Endodermal cell (in vitro differentiated cells): ENCODE measurements around the gene FAF1. TPM values are rescaled to one million over a fixed set of nuclear protein-coding genes. Genes with fewer than 3 reads are reported as not detected.
A peak's percentile ranks its signal among the peaks of the same experiment; 100 is the strongest.
"Not testable (repeated sequence)": the region's sequence is repeated elsewhere in the genome, so short reads cannot be mapped to it uniquely, and the experiment has no call there.

Experiments
- DNase-seq: peaks from one replicate; pipeline ENCODE4 v3.0.0-alpha.2; 2017
- H3K27ac ChIP-seq: 2 replicates; pipeline ENCODE4 v1.5.1; 2013; ENCODE audit warnings: mild to moderate bottlenecking, low read depth, low read length, moderate library complexity
- H3K27me3 ChIP-seq: 2 replicates; pipeline ENCODE4 v1.6.1; 2013; ENCODE audit warnings: mild to moderate bottlenecking, low read length, moderate library complexity; ENCODE audit not compliant: insufficient read depth, control insufficient read depth, poor library complexity, severe bottlenecking
- H3K36me3 ChIP-seq: 2 replicates; pipeline ENCODE4 v1.7.0; 2013; ENCODE audit warnings: mild to moderate bottlenecking, low read length, moderate library complexity; ENCODE audit not compliant: control insufficient read depth, insufficient read depth
- H3K4me1 ChIP-seq: one replicate; pipeline ENCODE4 v1.7.0; 2013; ENCODE audit warnings: low read length; ENCODE audit not compliant: control insufficient read depth, insufficient read depth
- H3K4me3 ChIP-seq: 2 replicates; pipeline ENCODE4 v1.5.1; 2013; ENCODE audit warnings: mild to moderate bottlenecking, low read length, moderate library complexity
- H3K9ac ChIP-seq: 2 replicates; pipeline ENCODE4 v1.6.1; 2013; ENCODE audit warnings: mild to moderate bottlenecking, low read length, moderate library complexity; ENCODE audit not compliant: poor library complexity, severe bottlenecking; ENCODE audit errors: extremely low read depth
- H3K9me3 ChIP-seq: 2 replicates; pipeline ENCODE4 v1.6.1; 2013; ENCODE audit warnings: mild to moderate bottlenecking, low read length, moderate library complexity; ENCODE audit not compliant: control insufficient read depth
- H3K27ac Mint-ChIP-seq: 2 replicates; pipeline ENCODE4 v1.8.0; 2020; ENCODE audit warnings: mixed read lengths
- H3K27me3 Mint-ChIP-seq: 2 replicates; pipeline ENCODE4 v1.8.0; 2021; ENCODE audit warnings: mild to moderate bottlenecking, mixed read lengths; ENCODE audit not compliant: insufficient read depth
- H3K36me3 Mint-ChIP-seq: 2 replicates; pipeline ENCODE4 v1.8.0; 2020; ENCODE audit warnings: low read depth, mixed read lengths
- H3K4me1 Mint-ChIP-seq: 2 replicates; pipeline ENCODE4 v1.8.0; 2020; ENCODE audit warnings: mixed read lengths
- H3K4me3 Mint-ChIP-seq: 2 replicates; pipeline ENCODE4 v1.8.0; 2020; ENCODE audit warnings: mild to moderate bottlenecking, moderate library complexity, mixed read lengths
- H3K9me3 Mint-ChIP-seq: 2 replicates; pipeline ENCODE4 v1.8.0; 2020; ENCODE audit warnings: mild to moderate bottlenecking, mixed read lengths
- WGBS, 2 experiments: methylation state at CpG; one replicate each; pipeline versions ENCODE4 v1.1.5 to v1.1.7; 2013; ENCODE audit warnings: missing lambda C conversion rate in 2 of 2, mixed read lengths in 1 of 2; ENCODE audit not compliant: insufficient coverage in 1 of 2, insufficient read length in 1 of 2; 5-methylcytosine and 5-hydroxymethylcytosine counted together
- total RNA-seq, 2 donors: library from RNA; stranded (reverse); fragmentation: NEBNext Ultra II Directional in 1 of 2; extraction: Animal tissue kit (Norgen Biotek cat#: 25700) in 1 of 2; gene quantifications; 2 replicates in 1 of 2; 3 replicates in 1 of 2; pipeline ENCODE4 v1.2.1, GENCODE V29; 2021
- TF ChIP-seq, protein P1 (sequence below): fragments of 200-600 bp; sonication (generic); conservative IDR thresholded peaks from 2 replicates; pipeline ENCODE4 v1.5.0; 2021; ENCODE audit warnings: antibody characterized with exemption, mild to moderate bottlenecking

FAF1 gene
- total RNA-seq, 2 donors from 2014 or later, result 76.4 to 94.4 TPM

- Histone ChIP-seq H3K27me3 (no peaks in the 10 kb centered on the region), H3K9ac (peak overlapping the region; percentile 23), H3K27ac (no peak overlapping the region), H3K4me1 (no peaks in the 10 kb centered on the region), H3K4me3 (peak overlapping the region; percentile 2), H3K36me3 (peaks cover 12% of the 10 kb centered on the region), H3K9me3 (peaks cover 8% of the 10 kb centered on the region)
- Mint-ChIP-seq H3K4me1 (peaks cover 18% of the 10 kb centered on the region), H3K9me3 (peaks cover 6% of the 10 kb centered on the region), H3K27me3 (no peaks in the 10 kb centered on the region), H3K36me3 (peaks cover 28% of the 10 kb centered on the region), H3K27ac (peak overlapping the region; percentile 26), H3K4me3 (no peak overlapping the region)
- TF ChIP-seq, protein P1, sequence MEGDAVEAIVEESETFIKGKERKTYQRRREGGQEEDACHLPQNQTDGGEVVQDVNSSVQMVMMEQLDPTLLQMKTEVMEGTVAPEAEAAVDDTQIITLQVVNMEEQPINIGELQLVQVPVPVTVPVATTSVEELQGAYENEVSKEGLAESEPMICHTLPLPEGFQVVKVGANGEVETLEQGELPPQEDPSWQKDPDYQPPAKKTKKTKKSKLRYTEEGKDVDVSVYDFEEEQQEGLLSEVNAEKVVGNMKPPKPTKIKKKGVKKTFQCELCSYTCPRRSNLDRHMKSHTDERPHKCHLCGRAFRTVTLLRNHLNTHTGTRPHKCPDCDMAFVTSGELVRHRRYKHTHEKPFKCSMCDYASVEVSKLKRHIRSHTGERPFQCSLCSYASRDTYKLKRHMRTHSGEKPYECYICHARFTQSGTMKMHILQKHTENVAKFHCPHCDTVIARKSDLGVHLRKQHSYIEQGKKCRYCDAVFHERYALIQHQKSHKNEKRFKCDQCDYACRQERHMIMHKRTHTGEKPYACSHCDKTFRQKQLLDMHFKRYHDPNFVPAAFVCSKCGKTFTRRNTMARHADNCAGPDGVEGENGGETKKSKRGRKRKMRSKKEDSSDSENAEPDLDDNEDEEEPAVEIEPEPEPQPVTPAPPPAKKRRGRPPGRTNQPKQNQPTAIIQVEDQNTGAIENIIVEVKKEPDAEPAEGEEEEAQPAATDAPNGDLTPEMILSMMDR, result no peak
- WGBS, 2 experiments, result 92 to 94% methylated on average over 2 to 3 of the region's 4 CpGs
- DNase-seq, result no peak
Measured at GRCh38 chr1:50720457-50721053, 239.5 kb downstream of the FAF1 start.

GRCh38 chr1:50719126-50719525 is 240.9 kb downstream of the FAF1 start:
- WGBS, 2 experiments, result 58 to 83% methylated on average over 1 of the region's 1 CpG
- Histone ChIP-seq H3K4me3 (no peak overlapping the region), H3K36me3 (peaks cover 12% of the 10 kb centered on the region), H3K9me3 (peaks cover 8% of the 10 kb centered on the region), H3K27me3 (no peaks in the 10 kb centered on the region), H3K27ac (no peak overlapping the region), H3K4me1 (no peaks in the 10 kb centered on the region), H3K9ac (no peak overlapping the region)
- no peak overlapping the region for H3K4me3 Mint-ChIP-seq
- peaks cover 6% of the 10 kb centered on the region for H3K9me3 Mint-ChIP-seq
- TF ChIP-seq, protein P1, result no peak
- peaks cover 18% of the 10 kb centered on the region for H3K4me1 Mint-ChIP-seq
- H3K36me3 Mint-ChIP-seq, result peaks cover 28% of the 10 kb centered on the region
- H3K27ac Mint-ChIP-seq, result no peak overlapping the region
- DNase-seq, result no peak
- H3K27me3 Mint-ChIP-seq, result no peaks in the 10 kb centered on the region

DNA sequence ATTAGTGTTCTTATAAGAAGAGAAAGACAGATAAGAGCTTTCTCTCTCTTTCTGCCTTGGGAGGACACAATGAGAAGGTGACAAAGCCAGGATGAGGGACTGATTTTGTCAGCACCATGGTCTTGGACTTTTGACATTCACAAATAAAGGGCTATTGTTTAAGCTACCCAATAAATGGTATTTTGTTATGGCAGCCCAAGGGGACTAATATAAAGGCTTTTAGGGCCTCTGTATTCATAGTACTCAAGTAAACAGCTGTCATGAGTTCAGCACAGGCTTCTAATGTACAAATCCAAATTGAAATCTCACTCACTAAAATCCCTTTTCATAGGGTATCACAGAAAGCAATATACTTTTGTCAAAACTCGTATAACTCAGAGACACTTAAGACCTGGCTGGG is 242.7 kb downstream of the FAF1 start:
- H3K9ac ChIP-seq, result no peak overlapping the region
- Mint-ChIP-seq H3K4me3 (no peak overlapping the region), H3K36me3 (peaks cover 26% of the 10 kb centered on the region), H3K9me3 (peaks cover 6% of the 10 kb centered on the region), H3K27me3 (no peaks in the 10 kb centered on the region), H3K27ac (no peak overlapping the region), H3K4me1 (peaks cover 18% of the 10 kb centered on the region)
- TF ChIP-seq, protein P1, result no peak
- H3K9me3 ChIP-seq, result peaks cover 8% of the 10 kb centered on the region
- no peaks in the 10 kb centered on the region for H3K4me1 ChIP-seq
- H3K27me3 ChIP-seq, result no peaks in the 10 kb centered on the region
- no peak for DNase-seq
- WGBS, 2 experiments, result 80 to 100% methylated on average over 1 of the region's 1 CpG
- no peak overlapping the region for H3K4me3 ChIP-seq
- H3K27ac ChIP-seq, result no peak overlapping the region
- H3K36me3 ChIP-seq, result peaks cover 12% of the 10 kb centered on the region

DNA sequence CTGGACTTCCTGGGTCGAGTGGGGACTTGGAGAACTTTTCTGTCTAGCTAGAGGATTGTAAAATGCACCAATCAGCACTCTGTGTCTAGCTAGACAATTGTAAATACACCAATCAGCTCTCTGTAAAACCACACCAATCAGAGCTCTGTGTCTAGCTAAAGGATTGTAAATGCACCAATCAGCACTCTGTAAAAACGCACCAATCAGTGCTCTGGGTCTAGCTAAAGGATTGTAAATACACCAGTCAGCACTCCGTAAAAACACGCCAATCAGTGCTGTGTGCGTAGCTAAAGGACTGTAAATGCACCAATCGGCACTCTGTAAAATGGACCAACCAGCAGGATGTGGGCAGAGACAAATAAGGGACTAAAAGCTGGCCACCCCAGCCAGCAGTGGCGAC is 243.6 kb downstream of the FAF1 start:
- Mint-ChIP-seq H3K36me3 (peaks cover 19% of the 10 kb centered on the region), H3K4me1 (peaks cover 21% of the 10 kb centered on the region)
- H3K27ac ChIP-seq, H3K27ac Mint-ChIP-seq, H3K27me3 Mint-ChIP-seq, H3K9ac ChIP-seq, H3K4me3 Mint-ChIP-seq, H3K4me3 ChIP-seq, H3K9me3 Mint-ChIP-seq, H3K9me3 ChIP-seq, H3K4me1 ChIP-seq, H3K27me3 ChIP-seq, DNase-seq: not testable (repeated sequence)
- WGBS, 2 experiments, result 93 to 96% methylated on average over 5 to 7 of the region's 7 CpGs
- H3K36me3 ChIP-seq, result peaks cover 12% of the 10 kb centered on the region
